A673 (cell line): Measurements from ENCODE around the gene PABPN1L.

Experiments used
- EZH2 ChIP-seq: fragments of 200-600 bp; sonication (generic); IDR thresholded peaks from 2 replicates; pipeline ENCODE4 v1.6.1; 2017; ENCODE audit warnings: borderline replicate concordance, low read depth, mild to moderate bottlenecking, mixed read lengths, antibody characterized with exemption, low read length; ENCODE audit not compliant: poor library complexity, severe bottlenecking
- TF ChIP-seq, protein P1 (sequence below): fragments of 300-800, 200-600 bp; sonication (generic); conservative IDR thresholded peaks from 2 replicates; pipeline ENCODE4 v1.5.1; 2017; ENCODE audit warnings: low read depth, mild to moderate bottlenecking, antibody characterized with exemption, low read length, moderate library complexity, mixed read lengths

DNA sequence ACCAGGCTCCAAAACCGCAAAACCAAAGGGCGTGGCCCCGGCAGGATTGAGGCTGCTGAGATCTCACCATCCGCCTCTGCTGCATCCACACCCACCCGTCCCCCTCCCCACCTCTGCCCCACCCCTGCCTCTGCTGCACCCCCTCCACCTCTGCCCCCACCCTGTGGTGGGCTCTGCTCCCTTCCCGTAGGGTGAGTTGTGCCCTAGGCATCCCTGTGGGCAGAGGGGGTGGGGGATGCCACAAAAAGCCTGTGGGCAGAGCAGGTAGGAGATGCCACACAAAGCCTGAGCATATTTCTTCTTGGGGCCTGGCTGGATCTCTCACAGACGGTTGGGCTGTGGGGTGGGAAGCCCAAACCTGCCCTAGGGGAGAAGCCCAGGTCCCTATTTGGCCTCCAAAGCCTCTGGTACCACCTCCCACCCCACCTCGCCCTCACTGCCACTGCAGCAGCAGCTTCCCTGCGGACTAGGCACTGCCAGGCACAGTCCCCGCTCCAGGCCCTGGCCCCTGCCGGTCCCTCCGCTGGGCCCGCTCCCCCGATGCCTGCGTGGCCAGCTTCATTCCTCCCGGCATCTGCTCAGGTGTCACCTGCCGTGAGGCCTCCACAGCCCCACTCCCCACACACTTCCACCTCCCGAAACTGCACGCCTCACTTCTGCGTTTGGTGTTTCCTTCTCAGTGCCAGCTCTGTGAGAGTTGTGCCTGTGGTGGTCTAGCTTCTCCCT, 11.3 kb upstream of the PABPN1L start:
- TF ChIP-seq, protein P1, sequence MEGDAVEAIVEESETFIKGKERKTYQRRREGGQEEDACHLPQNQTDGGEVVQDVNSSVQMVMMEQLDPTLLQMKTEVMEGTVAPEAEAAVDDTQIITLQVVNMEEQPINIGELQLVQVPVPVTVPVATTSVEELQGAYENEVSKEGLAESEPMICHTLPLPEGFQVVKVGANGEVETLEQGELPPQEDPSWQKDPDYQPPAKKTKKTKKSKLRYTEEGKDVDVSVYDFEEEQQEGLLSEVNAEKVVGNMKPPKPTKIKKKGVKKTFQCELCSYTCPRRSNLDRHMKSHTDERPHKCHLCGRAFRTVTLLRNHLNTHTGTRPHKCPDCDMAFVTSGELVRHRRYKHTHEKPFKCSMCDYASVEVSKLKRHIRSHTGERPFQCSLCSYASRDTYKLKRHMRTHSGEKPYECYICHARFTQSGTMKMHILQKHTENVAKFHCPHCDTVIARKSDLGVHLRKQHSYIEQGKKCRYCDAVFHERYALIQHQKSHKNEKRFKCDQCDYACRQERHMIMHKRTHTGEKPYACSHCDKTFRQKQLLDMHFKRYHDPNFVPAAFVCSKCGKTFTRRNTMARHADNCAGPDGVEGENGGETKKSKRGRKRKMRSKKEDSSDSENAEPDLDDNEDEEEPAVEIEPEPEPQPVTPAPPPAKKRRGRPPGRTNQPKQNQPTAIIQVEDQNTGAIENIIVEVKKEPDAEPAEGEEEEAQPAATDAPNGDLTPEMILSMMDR, result no peak
- no peak for TF ChIP-seq EZH2
